HEK293 (cell line): ENCODE measurements around the gene CTSH.

Experiments
- SETDB1 ChIP-seq: IDR thresholded peaks from one replicate; pipeline ENCODE4 v1.6.1; 2017; ENCODE audit warnings: mild to moderate bottlenecking, low read length, moderate library complexity, mixed read lengths; ENCODE audit not compliant: insufficient read length
- TF ChIP-seq, protein P1 (sequence below): fragments of 450-650 bp; formaldehyde crosslinking; IDR thresholded peaks from 2 replicates; pipeline ENCODE4 v1.5.1; 2016; ENCODE audit warnings: missing biosample characterization, missing genetic modification characterization

DNA sequence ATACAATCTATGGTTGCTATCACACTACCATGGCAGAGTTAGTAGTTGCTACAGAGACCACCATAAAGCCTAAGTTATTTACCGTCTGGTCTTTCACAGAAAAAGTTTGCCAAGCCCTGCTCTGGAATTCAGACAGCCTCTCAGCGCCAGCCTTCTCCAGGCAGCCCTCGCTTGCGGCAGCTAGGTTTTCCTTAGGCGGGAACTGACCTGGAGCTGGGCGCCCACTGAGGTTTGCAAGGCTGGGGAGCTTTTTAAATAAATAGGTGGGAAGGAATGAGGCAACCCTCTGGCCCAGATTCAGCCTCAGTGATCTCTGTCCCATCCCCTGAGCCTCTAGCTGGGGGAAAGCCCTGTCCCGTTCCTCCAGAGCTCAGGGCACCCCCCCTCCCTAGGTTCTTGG, 1.2 kb downstream of the CTSH start:
- TF ChIP-seq, protein P1, sequence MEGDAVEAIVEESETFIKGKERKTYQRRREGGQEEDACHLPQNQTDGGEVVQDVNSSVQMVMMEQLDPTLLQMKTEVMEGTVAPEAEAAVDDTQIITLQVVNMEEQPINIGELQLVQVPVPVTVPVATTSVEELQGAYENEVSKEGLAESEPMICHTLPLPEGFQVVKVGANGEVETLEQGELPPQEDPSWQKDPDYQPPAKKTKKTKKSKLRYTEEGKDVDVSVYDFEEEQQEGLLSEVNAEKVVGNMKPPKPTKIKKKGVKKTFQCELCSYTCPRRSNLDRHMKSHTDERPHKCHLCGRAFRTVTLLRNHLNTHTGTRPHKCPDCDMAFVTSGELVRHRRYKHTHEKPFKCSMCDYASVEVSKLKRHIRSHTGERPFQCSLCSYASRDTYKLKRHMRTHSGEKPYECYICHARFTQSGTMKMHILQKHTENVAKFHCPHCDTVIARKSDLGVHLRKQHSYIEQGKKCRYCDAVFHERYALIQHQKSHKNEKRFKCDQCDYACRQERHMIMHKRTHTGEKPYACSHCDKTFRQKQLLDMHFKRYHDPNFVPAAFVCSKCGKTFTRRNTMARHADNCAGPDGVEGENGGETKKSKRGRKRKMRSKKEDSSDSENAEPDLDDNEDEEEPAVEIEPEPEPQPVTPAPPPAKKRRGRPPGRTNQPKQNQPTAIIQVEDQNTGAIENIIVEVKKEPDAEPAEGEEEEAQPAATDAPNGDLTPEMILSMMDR (tag by site-specific recombination): no peak
- TF ChIP-seq SETDB1: no peak
